Measurements from ENCODE around the gene SYNGAP1. TPM values are rescaled to one million over a fixed set of nuclear protein-coding genes. Genes with fewer than 3 reads are reported as not detected.

The SYNGAP1 gene
- total and polyA plus RNA-seq, 9 of the 15 experiments (the other 6 are each of a cell fraction or from before 2014, with no cell fraction given): 0.01 to 22.8 (median 3.2) TPM

GRCh38 chr6:33420491-33421343 lies 852 bp downstream of the SYNGAP1 start (continued):
- TF ChIP-seq HEY1 (CRISPR knock-in tag; IDR thresholded peaks at IDR 0.05; ENCODE audit: borderline replicate concordance) (no peak), MCM2 (IDR thresholded peaks at IDR 0.05; ENCODE audit: low read depth) (no peak), ZNF121 (CRISPR knock-in tag; conservative IDR thresholded peaks at IDR 0.05) (no peak), ZNF384 (IDR thresholded peaks at IDR 0.05; ENCODE audit: low read depth, low read length) (no peak), ATF4 (CRISPR knock-in tag; IDR thresholded peaks at IDR 0.05) (no peak), RBBP5 (IDR thresholded peaks at IDR 0.05; ENCODE audit: borderline replicate concordance, insufficient read depth, low read length, poor library complexity, severe bottlenecking) (no peak), ELF2 (CRISPR knock-in tag; IDR thresholded peaks at IDR 0.05) (no peak), MTA1 (IDR thresholded peaks at IDR 0.05; ENCODE audit: borderline replicate concordance) (peak; percentile 72), MEF2D (tag; conservative IDR thresholded peaks at IDR 0.05; ENCODE audit: low read depth) (0 out of 2 replicates have a peak, but pooled peaks have one; percentile 56), ZNF449 (CRISPR knock-in tag; IDR thresholded peaks at IDR 0.05) (no peak), POU5F1 (IDR thresholded peaks at IDR 0.05; ENCODE audit: borderline replicate concordance, low read depth, low read length, partially characterized antibody) (no peak), PTTG1 (tag; IDR thresholded peaks at IDR 0.05; ENCODE audit: low read depth) (no peak), DMBX1 (CRISPR knock-in tag; IDR thresholded peaks at IDR 0.05; ENCODE audit: borderline replicate concordance) (no peak), VEZF1 (CRISPR knock-in tag; IDR thresholded peaks at IDR 0.05) (peak; percentile 85), NFIX (CRISPR knock-in tag; IDR thresholded peaks at IDR 0.05; ENCODE audit: low read depth) (no peak), SMARCC2 (IDR thresholded peaks at IDR 0.05; ENCODE audit: low read depth) (no peak), CHD4 (IDR thresholded peaks at IDR 0.05; ENCODE audit: insufficient read depth, insufficient replicate concordance, low read depth, low read length, poor library complexity, severe bottlenecking) (no peak), PTRF (tag; IDR thresholded peaks at IDR 0.05) (no peak), THRAP3 (IDR thresholded peaks at IDR 0.05; ENCODE audit: borderline replicate concordance) (peak; percentile 78; the same call in 1 of the 2 replicates), E2F6 (IDR thresholded peaks at IDR 0.05; ENCODE audit: borderline replicate concordance in 1 of 2, extremely low read depth in 1 of 2, insufficient read depth in 1 of 2, insufficient read length in 1 of 2, low read depth in 1 of 2, low read length in 1 of 2, poor library complexity in 1 of 2, severe bottlenecking in 1 of 2) (peak in 1 of 2 experiments; percentile 31), GABPB1 (CRISPR knock-in tag; IDR thresholded peaks at IDR 0.05) (peak; percentile 77)
